Peyer's patch (tissue), 4 donors: ENCODE measurements around the gene COL2A1.

Experiments
- CTCF ChIP-seq, 6 experiments: fragments of 450-650 bp in 4 of 6; fragments of 200-600 bp in 2 of 6; sonication (generic) in 1 of 6; IDR thresholded peaks; one replicate each; pipeline ENCODE4 v1.5.1; 2017 to 2019; ENCODE audit warnings: antibody characterized with exemption in 6 of 6, mild to moderate bottlenecking in 3 of 6, moderate library complexity in 1 of 6
- POLR2A ChIP-seq, 2 donors: fragments of 450-650 bp; IDR thresholded peaks; one replicate each; pipeline ENCODE4 v1.5.1; 2017; ENCODE audit warnings: antibody characterized with exemption in 2 of 2, mild to moderate bottlenecking in 2 of 2, moderate library complexity in 2 of 2

- TF ChIP-seq POLR2A (IDR thresholded peaks at IDR 0.05) (no peak), CTCF (IDR thresholded peaks at IDR 0.05) (no peak)
These were observed 39.5 kb upstream of the COL2A1 start for GRCh38 chr12:48043771-48044170.
